ENCODE data around the gene TRRAP.

The TRRAP gene

DNA sequence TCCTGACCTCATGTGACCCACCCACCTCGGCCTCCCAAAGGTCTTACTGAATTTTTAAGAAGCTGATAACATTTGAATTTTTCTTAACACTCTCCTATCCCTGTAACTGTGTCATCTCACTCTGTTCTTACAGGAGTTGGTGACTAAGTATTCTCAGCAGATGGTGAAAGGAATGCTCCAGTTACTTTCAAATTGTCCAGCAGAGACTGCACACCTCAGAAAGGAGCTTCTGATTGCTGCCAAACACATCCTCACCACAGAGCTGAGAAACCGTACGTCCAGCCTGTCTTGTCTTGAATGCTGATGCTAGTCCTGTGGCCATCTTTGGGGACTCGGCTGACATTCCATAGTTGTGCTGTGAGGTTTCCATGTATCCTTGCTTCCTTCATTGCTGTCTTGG is 24.9 kb downstream of the TRRAP start:
- DNase-seq, result no peak

DNA sequence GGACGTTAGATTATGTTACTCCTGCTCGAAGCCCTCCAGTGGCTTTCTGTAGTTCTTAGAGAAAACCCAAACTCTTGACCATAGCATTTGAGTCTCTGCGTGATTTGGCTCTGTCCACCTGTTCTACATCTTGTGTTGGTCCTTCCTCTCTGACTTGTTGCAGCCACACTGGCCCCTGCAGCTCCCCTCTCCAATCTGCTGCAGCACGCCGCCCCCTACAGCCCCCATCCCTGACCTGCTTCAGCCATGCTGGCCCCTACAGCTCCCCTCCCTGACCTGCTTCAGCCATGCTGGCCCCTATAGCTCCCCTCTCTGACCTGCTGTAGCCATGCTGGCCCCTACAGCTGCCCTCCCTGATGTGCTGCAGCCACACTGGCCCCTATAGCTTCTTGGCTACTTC is 29.2 kb downstream of the TRRAP start:
- DNase-seq, result no peak

DNA sequence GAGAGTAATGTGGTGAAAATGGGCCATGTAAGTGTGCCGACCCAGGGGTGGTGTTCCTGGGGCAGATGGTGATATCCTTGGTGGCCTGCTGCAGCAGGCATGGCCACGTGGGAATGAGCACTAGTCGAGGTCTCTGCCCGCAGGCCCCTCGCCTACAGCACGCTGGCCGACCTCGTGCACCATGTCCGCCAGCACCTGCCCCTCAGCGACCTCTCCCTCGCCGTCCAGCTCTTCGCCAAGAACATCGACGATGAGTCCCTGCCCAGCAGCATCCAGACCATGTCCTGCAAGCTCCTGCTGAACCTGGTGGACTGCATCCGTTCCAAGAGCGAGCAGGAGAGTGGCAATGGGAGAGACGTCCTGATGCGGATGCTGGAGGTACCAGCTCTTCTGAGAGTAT is 30.3 kb downstream of the TRRAP start:
- no peak for DNase-seq

DNA sequence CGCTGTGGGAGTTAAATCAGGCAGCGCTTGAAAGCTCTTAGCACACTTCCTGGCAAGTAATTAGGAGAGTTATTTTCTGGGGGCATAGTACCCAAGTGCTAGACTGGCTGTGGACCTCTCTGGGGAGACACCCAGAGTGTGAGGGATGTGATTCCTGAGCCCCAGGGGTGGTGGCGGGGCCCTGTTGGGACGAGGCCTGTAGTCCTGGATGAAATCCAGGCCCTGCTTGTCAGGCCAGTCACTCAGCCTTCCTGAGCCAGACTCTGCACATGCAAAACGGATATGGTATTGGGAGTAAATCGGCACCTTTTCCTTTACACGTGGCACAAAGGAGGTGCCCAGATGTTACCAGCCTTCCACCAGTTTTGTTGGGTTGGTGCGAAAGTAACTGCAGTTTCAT is 31.2 kb downstream of the TRRAP start:
- DNase-seq, result no peak

DNA sequence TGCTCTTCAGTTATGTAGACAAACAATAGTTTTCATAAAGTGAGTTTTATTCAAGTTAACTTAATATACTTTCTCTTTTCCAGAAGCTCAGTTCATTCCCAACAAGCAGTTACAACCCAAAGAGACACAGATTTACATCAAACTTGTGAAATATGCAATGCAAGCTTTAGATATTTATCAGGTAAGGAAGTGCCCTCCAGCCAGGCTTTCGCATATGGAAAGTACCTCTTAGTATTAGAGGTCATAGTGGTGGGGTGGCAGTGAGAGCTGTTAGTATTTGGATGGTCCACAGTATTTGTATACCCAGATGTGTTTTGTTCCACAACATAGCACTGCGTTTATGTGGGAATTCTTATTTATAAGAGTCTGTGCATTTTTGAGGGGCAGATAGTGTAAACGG is 32.1 kb downstream of the TRRAP start:
- no peak for DNase-seq

DNA sequence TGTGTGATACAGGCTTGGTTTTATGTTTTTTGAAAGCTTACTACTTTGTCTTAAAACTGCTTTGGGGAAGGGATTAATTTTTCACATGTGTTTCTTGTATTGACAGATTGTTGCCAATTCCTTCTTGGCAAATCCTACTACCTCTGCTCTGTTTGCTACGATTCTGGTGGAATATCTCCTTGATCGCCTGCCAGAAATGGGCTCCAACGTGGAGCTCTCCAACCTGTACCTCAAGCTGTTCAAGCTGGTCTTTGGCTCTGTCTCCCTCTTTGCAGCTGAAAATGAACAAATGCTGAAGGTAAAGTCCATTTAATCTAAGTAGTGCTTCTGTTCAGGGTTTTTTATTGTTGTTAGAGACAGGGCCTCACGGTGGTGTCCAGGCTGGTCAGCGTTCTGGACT is 33.6 kb downstream of the TRRAP start:
- DNase-seq, result no peak

DNA sequence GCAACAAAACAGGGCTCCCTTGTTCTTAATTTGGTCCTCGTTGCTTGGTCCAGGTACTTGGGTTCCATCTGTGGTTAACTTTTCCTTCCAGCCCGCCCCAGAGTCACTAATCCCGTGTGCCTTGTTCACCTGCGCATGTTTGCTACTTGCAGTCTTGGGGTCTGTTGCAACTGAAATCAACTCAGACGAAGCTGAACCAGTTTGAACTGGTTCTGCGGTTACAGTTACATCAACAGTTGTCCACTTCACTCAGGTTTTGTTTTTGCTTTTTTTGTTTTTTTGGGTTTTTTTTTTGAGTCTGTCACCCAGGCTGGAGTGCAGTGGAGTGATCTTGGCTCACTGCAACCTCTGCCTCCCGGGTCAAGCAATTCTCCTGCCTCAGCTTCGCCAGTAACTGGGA is 34.7 kb downstream of the TRRAP start:
- DNase-seq, result no peak

DNA sequence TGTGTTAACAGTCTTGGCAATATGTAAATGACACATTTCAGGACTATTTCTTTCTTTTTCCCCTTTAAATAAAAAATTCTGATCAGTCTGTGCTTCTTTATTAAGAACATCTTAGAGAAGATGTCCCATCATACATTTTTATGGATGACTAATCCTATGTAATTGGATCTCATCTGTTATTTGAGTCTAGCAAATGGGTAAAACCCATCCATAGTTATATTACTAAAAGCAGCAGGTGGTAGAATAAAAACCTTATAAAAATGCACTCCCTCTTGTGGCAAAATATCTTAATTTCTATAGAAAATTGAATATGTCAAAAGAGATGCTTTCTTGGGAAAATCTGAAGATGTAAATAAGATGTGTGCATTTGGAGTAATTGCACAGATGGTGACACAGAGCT is 35.3 kb downstream of the TRRAP start:
- DNase-seq, result no peak

DNA sequence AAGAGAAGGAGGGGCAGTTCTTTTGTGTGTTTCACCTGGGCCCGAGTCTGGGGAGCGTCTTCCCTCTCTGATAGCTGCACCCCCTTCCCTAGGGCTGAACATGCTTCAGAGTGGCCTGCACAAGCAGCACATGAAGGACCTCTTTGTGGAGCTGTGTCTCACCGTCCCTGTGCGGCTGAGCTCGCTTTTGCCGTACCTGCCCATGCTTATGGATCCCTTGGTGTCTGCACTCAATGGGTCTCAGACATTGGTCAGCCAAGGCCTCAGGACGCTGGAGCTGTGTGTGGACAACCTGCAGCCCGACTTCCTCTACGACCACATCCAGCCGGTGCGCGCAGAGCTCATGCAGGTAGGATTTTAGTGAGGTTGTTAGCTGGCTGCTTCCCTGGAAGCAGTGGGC is 39.0 kb downstream of the TRRAP start:
- no peak for DNase-seq

DNA sequence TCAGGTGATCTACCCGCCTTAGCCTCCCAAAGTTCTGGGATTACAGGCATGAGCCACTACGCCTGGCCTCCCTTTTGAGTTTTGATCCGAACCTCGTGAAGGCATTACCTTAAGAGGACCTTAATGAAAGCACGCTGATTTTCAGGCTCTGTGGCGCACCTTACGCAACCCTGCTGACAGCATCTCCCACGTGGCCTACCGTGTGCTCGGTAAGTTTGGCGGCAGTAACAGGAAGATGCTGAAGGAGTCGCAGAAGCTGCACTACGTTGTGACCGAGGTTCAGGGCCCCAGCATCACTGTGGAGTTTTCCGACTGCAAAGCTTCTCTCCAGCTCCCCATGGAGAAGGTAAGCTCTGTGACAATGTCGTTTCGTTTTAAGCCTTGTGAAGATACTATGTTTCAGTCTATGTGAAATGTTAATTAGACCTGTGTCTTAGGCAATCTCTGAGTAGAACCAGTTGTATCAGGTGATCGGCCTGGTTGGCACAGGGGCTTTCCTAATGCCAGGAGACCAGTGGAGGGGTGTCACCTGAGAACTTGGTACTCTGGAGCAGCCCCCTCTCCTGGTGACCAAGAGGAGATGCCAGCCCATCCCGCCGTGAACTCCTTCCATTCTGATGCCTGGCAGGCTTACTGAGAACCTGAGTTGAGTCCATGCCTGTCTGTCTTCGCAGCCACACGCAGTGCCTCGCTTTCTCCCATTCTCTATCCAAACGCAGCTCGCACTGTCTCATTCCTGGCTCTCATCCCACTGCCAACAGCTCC is 43.5 kb downstream of the TRRAP start:
- peak in 1 of 2 experiments; percentile 3 for DNase-seq

DNA sequence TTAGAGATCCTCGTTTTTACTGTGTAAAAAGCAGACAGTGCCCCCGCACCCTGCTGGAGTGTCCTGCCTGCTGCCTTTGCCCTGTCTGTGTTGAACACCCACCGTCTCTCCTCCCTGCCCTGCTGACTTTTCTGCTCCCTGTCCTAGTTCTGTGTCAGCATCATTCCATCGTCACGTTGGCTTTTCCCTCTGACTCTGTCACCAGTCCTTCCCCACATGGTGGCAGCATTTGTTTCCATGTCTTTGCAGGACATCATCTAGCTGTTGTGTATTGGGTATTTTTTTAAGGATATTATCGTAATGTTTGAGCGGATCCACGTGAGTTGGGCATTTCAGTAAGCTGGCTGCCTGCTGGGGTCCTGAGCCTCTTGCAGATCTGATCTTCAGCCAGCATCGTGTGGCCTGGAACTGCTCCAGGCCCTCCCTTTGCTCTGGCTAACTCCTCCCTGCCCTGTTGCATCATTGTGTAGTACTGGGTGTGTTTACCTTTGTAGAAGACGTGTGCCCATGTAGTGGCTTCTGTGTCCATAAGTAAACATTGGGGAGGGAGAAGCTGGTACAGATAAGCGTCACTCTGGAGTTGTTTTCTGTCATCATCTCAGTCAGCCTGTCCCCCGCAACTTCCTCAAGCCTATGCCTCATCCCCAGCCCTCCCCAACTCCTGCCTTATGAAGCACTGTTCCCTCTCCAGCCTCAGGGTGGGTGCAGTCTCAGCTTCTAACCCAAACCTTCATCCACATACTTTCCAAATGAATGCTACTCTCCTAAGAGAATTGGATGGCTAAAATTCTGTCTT is 44.3 kb downstream of the TRRAP start:
- peak; percentile 57 to 69 for DNase-seq

DNA sequence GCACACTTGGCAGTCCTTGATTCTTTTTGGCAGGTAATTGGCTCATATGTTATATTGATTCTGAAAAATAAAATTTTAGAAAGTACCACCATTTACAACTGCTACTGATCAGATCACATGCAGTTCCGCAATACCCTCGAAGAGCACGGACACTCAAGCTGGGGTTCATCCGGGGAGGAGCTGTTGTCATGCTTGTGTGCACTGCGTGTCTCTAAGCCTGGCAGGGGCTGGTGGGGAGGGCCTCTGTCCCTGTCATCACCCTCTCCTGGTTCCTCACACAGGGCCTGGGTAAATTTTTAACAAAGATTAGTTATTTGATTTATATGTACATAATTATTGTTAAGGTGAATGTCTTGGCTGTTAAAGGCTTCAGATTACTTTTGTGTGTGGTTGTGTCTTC is 45.2 kb downstream of the TRRAP start:
- DNase-seq, result no peak

DNA sequence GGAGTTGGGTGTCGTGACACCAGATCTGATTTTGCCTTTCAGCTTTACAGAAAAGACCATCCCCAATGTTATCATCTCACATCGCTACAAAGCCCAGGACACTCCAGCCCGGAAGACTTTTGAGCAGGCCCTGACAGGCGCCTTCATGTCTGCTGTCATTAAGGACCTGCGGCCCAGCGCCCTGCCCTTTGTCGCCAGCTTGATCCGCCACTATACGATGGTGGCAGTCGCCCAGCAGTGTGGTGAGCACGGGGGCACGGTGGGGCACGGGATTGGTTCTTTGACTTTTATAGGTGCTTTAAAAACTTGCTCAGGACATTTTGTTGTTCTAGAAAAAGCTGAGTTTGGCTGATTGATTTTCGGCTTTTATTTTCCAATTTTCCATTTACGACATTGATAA is 48.8 kb downstream of the TRRAP start:
- no peak for DNase-seq

DNA sequence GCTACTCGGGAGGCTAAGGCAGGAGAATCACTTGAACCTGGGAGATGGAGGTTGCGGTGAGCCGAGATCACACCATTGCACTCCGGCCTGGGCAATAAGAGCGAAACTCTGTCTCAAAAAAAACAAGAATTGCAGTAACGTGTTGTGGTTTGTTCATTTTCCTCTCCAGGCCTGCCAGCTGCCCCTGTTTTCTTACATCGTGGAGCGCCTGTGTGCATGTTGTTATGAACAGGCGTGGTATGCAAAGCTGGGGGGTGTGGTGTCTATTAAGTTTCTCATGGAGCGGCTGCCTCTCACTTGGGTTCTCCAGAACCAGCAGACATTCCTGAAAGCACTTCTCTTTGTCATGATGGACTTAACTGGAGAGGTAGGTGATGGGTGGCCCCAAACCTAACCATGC is 52.1 kb downstream of the TRRAP start:
- DNase-seq, result no peak

DNA sequence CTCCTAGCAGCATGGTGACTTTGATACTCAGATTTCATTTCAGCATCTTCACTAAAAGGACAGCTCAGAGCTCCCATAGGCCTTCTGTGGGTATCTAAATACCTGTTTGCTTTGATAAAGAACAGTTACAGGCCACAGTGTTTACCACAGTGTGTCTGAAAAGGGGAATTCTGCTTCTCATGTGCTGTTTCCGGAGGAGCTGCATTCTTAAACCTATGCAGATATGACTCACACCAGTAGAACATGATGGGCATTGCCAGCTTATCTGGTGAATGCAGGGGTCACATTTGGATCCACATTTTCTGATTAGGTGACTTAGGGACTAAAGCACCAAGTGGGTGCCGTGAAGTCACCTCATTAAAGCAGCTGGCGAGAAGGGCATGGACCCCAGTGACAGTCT is 52.6 kb downstream of the TRRAP start:
- no peak for DNase-seq

DNA sequence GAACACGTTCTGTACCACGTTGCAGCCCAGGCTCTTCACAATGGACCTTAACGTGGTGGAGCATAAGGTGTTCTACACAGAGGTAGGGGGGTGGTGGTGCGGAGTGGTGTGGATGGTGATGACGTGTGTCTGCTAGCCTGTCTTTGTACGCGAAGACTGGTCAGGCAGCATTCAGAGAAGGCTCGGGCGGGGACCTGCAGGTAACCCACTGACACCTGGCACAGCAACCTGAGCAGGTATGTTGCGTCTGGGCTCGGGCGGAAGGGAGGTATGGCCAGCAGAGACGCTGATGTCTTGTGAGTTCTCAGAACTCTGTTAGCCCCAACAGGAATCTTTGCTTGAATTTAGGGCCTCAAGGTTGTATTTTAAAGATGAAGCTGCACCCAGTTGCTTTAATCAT is 55.0 kb downstream of the TRRAP start:
- no peak for DNase-seq

DNA sequence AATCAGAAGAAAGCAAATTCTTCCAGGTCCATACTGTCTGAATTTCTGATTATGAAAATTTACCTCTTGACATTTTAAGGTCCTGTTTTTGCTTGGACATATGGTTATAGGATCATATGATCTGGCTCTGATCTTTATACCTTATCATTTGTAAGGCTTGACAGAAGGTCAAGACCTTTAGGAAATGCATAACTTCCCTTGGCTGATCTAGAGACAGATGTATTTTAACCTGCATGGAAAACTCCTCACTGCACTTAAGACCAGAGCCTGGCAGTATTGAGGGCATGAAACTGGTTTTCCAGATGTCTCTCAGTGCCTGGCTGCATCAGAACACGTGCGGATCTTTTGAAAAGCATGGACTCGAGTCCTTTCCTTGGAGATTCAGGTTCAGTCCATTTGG is 55.9 kb downstream of the TRRAP start:
- DNase-seq, result no peak

DNA sequence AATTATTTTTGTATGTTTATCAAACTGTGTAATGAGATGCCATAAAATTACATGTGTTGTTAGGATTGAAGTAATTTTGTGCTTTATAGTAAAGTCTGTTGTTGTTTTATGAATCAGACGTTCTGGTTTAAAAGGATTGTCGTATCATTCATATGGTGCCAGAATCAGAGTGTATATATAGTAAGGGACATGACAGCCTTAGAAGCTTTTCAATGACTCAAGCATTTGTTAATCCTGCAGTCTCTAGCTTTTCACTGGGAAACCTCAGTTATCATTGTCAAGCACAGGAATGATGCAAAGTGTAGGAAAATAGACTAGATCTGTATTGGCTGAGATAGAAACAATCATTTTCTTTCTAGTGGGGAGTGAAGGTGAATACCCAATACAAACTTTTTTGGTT is 57.5 kb downstream of the TRRAP start:
- no peak for DNase-seq

DNA sequence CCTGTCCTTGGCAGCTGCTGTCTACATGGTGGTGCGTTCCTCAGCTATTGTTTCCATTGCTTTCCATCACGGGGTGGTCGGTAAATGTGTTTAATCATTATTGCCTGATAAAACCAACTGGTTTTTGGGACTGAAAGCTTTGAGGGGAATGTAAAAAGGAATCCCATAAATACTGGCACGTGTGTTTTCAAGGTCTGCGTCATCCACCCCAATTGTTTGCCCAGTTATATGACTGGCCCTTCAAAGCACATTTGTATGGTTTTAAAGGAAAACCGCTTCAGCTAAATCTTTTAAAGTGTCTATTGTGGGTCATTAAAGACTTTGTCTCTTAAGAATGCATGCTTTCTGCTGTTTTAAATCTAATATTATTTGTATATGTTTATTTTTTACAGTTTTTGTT is 65.0 kb downstream of the TRRAP start:
- no peak for DNase-seq

DNA sequence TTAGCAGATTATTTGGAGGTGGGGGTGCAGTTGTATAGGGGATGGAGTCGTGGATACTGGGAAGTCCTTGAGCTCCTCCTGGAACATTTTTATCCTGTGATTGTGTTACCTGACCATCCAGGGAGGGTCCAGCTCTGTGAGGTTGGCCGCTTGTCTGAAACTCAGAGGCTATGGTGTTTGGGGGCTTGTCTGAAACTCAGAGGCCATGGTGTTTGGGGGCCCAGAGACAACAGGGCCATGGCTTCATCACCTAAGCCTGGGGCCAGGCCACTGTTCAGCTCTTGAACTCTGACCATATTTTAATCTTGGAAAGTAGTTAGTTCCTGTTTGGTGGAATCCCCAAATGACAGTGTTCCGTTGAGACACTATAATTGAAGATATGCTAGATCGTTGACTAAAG is 66.1 kb downstream of the TRRAP start:
- no peak for DNase-seq

DNA sequence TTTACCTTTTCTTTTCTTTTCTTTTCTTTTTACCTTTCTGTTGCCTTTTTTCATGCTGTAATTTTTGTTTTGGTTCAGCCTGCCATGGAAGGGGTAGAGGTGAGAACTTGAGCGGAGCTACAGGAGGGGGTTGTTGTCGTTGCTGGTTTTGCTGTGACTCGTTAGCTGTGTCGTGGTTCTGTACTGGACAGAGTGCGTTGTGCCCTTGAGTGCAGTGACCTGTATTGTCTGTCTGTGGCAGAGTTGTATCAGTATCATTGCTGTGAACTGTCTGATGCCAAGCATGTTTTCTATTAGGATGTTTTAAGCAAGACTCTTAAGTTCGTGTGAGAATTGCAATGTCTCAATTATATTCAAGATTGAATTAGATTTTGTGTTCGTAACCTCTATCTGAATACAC is 67.5 kb downstream of the TRRAP start:
- no peak for DNase-seq

DNA sequence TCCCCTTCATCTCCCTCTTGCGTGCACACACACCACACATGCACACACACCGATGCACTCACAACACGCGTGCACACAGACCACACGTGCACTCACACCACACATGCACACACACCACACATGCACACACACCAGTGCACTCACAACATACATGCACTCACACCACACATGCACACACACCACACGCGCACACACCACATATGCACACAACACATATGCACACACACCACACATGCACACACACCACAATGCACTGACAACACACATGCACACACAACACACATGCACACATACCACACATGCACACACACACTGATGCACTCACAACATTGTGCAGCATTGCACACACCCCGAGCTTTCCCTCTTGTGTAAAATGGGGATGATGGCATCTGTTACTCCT is 68.1 kb downstream of the TRRAP start:
- no peak for DNase-seq

DNA sequence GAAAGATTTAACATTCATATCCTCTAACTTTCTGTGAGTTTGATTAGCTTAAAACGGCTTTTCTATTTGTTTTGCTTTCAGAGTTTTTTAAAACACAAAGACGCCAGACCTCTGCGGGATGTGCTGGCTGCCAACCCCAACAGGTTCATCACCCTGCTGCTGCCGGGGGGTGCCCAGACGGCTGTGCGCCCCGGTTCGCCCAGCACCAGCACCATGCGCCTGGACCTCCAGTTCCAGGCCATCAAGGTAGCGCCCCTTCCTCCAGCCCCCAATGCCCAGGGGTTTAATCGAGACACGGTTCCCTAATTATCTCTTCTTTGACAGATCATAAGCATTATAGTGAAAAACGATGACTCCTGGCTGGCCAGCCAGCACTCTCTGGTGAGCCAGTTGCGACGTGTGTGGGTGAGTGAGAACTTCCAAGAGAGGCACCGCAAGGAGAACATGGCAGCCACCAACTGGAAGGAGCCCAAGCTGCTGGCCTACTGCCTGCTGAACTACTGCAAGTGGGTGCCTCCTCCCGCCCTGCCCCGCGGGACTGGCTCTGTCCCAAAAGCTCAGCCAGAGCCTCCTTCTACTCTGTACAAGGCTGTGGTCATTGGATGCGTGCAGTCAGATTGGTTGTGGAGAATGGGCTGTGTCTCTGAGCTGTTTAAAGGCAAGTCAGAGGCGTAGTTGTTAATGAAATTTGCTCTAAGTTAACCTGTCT is 71.2 kb downstream of the TRRAP start:
- no peak for DNase-seq

DNA sequence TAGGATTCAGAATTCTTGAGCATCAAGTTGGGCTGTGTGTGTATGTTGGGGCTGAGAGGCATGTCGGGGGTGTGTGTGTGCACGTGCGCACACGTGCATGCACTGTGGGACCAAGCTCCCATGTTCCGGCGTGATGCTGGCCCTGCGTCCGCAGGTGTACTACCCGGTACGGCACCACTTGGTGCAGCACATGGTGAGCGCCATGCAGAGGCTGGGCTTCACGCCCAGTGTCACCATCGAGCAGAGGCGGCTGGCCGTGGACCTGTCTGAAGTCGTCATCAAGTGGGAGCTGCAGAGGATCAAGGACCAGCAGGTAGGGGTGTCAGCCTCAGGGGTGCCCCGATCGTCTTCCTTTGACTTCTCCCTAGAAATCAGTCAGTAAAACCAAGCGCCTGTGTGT is 77.7 kb downstream of the TRRAP start:
- no peak for DNase-seq
